Measurements from ENCODE around the gene UBA1.
"Not testable (repeated sequence)": the region's sequence is repeated elsewhere in the genome, so short reads cannot be mapped to it uniquely, and the experiment has no call there.

The UBA1 gene

DNA sequence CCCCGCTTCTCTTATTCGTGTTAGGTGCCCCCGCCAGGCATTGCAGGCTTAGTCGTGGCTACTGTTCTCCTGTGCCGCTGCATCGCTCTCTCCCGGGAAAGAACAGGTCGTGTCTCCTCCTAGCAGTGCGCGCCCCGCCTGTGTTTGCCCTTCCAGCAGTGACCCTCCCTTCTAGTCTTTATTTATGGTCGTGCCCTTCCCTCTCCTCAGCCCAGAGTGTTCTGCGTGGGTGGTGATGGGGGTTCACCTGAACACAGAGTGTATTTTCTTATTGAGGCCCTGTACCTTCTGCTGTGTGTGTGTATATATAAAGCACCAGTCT is 54.3 kb downstream of the UBA1 start:
- no peaks in the 10 kb centered on the region for H3K27me3 ChIP-seq (ENCODE audit: control insufficient read depth, low read length)
- H3K4me3 ChIP-seq (ENCODE audit: low read length), result no peak overlapping the region
- H3K4me2 ChIP-seq (ENCODE audit: low read length), result no peak overlapping the region
- no peaks in the 10 kb centered on the region for H4K20me1 ChIP-seq (ENCODE audit: control insufficient read depth, insufficient read depth, low read depth, low read length)
- no peak for TF ChIP-seq EZH2phosphoT487 (IDR thresholded peaks at IDR 0.05; ENCODE audit: borderline replicate concordance, low read length)
- TF ChIP-seq, protein P1, sequence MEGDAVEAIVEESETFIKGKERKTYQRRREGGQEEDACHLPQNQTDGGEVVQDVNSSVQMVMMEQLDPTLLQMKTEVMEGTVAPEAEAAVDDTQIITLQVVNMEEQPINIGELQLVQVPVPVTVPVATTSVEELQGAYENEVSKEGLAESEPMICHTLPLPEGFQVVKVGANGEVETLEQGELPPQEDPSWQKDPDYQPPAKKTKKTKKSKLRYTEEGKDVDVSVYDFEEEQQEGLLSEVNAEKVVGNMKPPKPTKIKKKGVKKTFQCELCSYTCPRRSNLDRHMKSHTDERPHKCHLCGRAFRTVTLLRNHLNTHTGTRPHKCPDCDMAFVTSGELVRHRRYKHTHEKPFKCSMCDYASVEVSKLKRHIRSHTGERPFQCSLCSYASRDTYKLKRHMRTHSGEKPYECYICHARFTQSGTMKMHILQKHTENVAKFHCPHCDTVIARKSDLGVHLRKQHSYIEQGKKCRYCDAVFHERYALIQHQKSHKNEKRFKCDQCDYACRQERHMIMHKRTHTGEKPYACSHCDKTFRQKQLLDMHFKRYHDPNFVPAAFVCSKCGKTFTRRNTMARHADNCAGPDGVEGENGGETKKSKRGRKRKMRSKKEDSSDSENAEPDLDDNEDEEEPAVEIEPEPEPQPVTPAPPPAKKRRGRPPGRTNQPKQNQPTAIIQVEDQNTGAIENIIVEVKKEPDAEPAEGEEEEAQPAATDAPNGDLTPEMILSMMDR (IDR thresholded peaks at IDR 0.05; ENCODE audit: low read depth, low read length, poor library complexity, severe bottlenecking), result no peak
- H3K27ac ChIP-seq (ENCODE audit: low read depth, low read length), result no peak overlapping the region
- H3K36me3 ChIP-seq (ENCODE audit: control insufficient read depth, low read length), result peaks cover 10% of the 10 kb centered on the region
- H3K9me2 ChIP-seq (replicated peaks; ENCODE audit: control insufficient read depth, low read length), result no peaks in the 10 kb centered on the region
- no peaks in the 10 kb centered on the region for H3F3A ChIP-seq (ENCODE audit: control insufficient read depth, insufficient read depth)
- no peaks in the 10 kb centered on the region for H3K9me3 ChIP-seq (ENCODE audit: control insufficient read depth, insufficient read depth, low read length)
- H3K79me2 ChIP-seq (ENCODE audit: control insufficient read depth, low read length), result no peaks in the 10 kb centered on the region
- no peaks in the 10 kb centered on the region for H3K4me1 ChIP-seq (ENCODE audit: control insufficient read depth, low read length)

- H4K20me1 ChIP-seq (ENCODE audit: control insufficient read depth, insufficient read depth, low read depth, low read length), result no peaks in the 10 kb centered on the region
- no peaks in the 10 kb centered on the region for H3K27me3 ChIP-seq (ENCODE audit: control insufficient read depth, low read length)
- H3F3A ChIP-seq (ENCODE audit: control insufficient read depth, insufficient read depth), result no peaks in the 10 kb centered on the region
- H3K4me2 ChIP-seq (ENCODE audit: low read length), result no peak overlapping the region
- no peak for TF ChIP-seq EZH2phosphoT487 (IDR thresholded peaks at IDR 0.05; ENCODE audit: borderline replicate concordance, low read length)
- TF ChIP-seq, protein P1 (IDR thresholded peaks at IDR 0.05; ENCODE audit: low read depth, low read length, poor library complexity, severe bottlenecking), result no peak
- H3K4me1 ChIP-seq (ENCODE audit: control insufficient read depth, low read length), result no peaks in the 10 kb centered on the region
- H3K27ac ChIP-seq (ENCODE audit: low read depth, low read length), result no peak overlapping the region
- H3K9me3 ChIP-seq (ENCODE audit: control insufficient read depth, insufficient read depth, low read length), result no peaks in the 10 kb centered on the region
- peaks cover 10% of the 10 kb centered on the region for H3K36me3 ChIP-seq (ENCODE audit: control insufficient read depth, low read length)
- no peak overlapping the region for H3K4me3 ChIP-seq (ENCODE audit: low read length)
- no peaks in the 10 kb centered on the region for H3K79me2 ChIP-seq (ENCODE audit: control insufficient read depth, low read length)
- no peaks in the 10 kb centered on the region for H3K9me2 ChIP-seq (replicated peaks; ENCODE audit: control insufficient read depth, low read length)
Observed at GRCh38 chrX:47248576-47248975, 54.9 kb downstream of the UBA1 start.

DNA sequence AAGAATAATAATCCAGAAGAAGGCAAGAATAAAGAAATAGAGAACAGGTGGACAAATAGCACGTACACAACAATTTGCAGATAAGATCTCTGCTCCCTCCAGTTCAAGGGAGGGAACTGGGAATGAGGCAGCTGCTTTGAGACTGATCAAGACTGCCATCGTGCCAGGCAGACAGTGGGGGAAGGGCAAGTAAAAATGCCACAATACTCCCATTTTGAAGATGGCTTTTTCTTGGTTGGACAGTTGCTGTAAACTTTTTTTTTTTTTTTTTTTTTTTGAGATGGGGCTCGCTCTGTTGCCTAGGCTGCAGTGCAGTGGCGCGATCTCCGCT is 56.4 kb downstream of the UBA1 start:
- Histone ChIP-seq H3K4me2 (ENCODE audit: low read length) (no peak overlapping the region), H3F3A (ENCODE audit: control insufficient read depth, insufficient read depth) (no peaks in the 10 kb centered on the region), H3K9me3 (ENCODE audit: control insufficient read depth, insufficient read depth, low read length) (no peaks in the 10 kb centered on the region), H3K27ac (ENCODE audit: low read depth, low read length) (no peak overlapping the region), H3K27me3 (ENCODE audit: control insufficient read depth, low read length) (no peaks in the 10 kb centered on the region), H3K36me3 (ENCODE audit: control insufficient read depth, low read length) (peaks cover 9% of the 10 kb centered on the region), H3K4me3 (ENCODE audit: low read length) (no peak overlapping the region), H4K20me1 (ENCODE audit: control insufficient read depth, insufficient read depth, low read depth, low read length) (no peaks in the 10 kb centered on the region), H3K9me2 (replicated peaks; ENCODE audit: control insufficient read depth, low read length) (no peaks in the 10 kb centered on the region), H3K4me1 (ENCODE audit: control insufficient read depth, low read length) (no peaks in the 10 kb centered on the region), H3K79me2 (ENCODE audit: control insufficient read depth, low read length) (no peaks in the 10 kb centered on the region)
- TF ChIP-seq, protein P1 (IDR thresholded peaks at IDR 0.05; ENCODE audit: low read depth, low read length, poor library complexity, severe bottlenecking), result no peak
- TF ChIP-seq EZH2phosphoT487 (IDR thresholded peaks at IDR 0.05; ENCODE audit: borderline replicate concordance, low read length), result no peak

GRCh38 chrX:47257620-47258019 is 64.0 kb downstream of the UBA1 start:
- H3K36me3 ChIP-seq (ENCODE audit: control insufficient read depth, low read length); H3K27ac ChIP-seq (ENCODE audit: low read depth, low read length); H3F3A ChIP-seq (ENCODE audit: control insufficient read depth, insufficient read depth); H3K9me3 ChIP-seq (ENCODE audit: control insufficient read depth, insufficient read depth, low read length); H3K9me2 ChIP-seq (replicated peaks; ENCODE audit: control insufficient read depth, low read length); H3K79me2 ChIP-seq (ENCODE audit: control insufficient read depth, low read length); H3K27me3 ChIP-seq (ENCODE audit: control insufficient read depth, low read length); H3K4me1 ChIP-seq (ENCODE audit: control insufficient read depth, low read length); H4K20me1 ChIP-seq (ENCODE audit: control insufficient read depth, insufficient read depth, low read depth, low read length); H3K4me2 ChIP-seq (ENCODE audit: low read length); H3K4me3 ChIP-seq (ENCODE audit: low read length): not testable (repeated sequence)
